CD8-positive, alpha-beta memory T cell (primary cell): ENCODE results near the gene EFTUD2. TPM values are rescaled to one million over a fixed set of nuclear protein-coding genes. Genes with fewer than 3 reads are reported as not detected.
A peak's percentile ranks its signal among the peaks of the same experiment; 100 is the strongest.
"Not testable (repeated sequence)": the region's sequence is repeated elsewhere in the genome, so short reads cannot be mapped to it uniquely, and the experiment has no call there.

Source experiments
- CTCF ChIA-PET: fragments of 350-600 bp; sonication (Branson Sonifier 250); formaldehyde crosslinking; loops from one replicate; lab custom pipeline; 2021; ENCODE audit warnings: antibody characterized with exemption; lab: Charles Lee
- POLR2A ChIA-PET: fragments of 350-600 bp; sonication (Branson Sonifier 250); formaldehyde crosslinking; loops from one replicate; lab custom pipeline; 2021; ENCODE audit warnings: antibody characterized with exemption; lab: Charles Lee
- DNase-seq, 5 donors: peaks; one replicate each; pipeline versions ENCODE4 v3.0.0 to v3.0.0-alpha.2; 2020 to 2022; ENCODE audit warnings: mixed read lengths in 1 of 5
- H3K27ac ChIP-seq: one replicate; pipeline ENCODE4 v1.7.0; 2013; ENCODE audit warnings: low read depth, mild to moderate bottlenecking, low read length, moderate library complexity
- H3K27me3 ChIP-seq: 2 replicates; pipeline ENCODE4 v1.7.0; 2013; ENCODE audit warnings: low read length, mild to moderate bottlenecking; ENCODE audit not compliant: insufficient read depth, poor library complexity, severe bottlenecking
- H3K36me3 ChIP-seq: 2 replicates; pipeline ENCODE4 v1.7.0; 2013; ENCODE audit warnings: mild to moderate bottlenecking, low read length, moderate library complexity; ENCODE audit not compliant: insufficient read depth
- H3K4me1 ChIP-seq: 2 replicates; pipeline ENCODE4 v1.7.0; 2013; ENCODE audit warnings: mild to moderate bottlenecking, low read length, moderate library complexity; ENCODE audit not compliant: insufficient read depth
- H3K4me3 ChIP-seq: 2 replicates; pipeline ENCODE4 v1.7.0; 2013; ENCODE audit warnings: mild to moderate bottlenecking, low read length
- H3K9me3 ChIP-seq: 2 replicates; pipeline ENCODE4 v1.7.0; 2013; ENCODE audit warnings: mild to moderate bottlenecking, low read length
- H3K27ac Mint-ChIP-seq, 8 donors: one replicate each; pipeline ENCODE4 v1.8.0; 2020 to 2021; ENCODE audit warnings: mixed read lengths in 8 of 8, mild to moderate bottlenecking in 6 of 8, inconsistent platforms in 3 of 8, moderate library complexity in 3 of 8
- H3K27me3 Mint-ChIP-seq, 2 donors: one replicate each; pipeline ENCODE4 v1.8.0; 2020 to 2021; ENCODE audit warnings: mixed read lengths in 2 of 2, mild to moderate bottlenecking in 1 of 2, moderate library complexity in 1 of 2
- H3K36me3 Mint-ChIP-seq, 3 donors: one replicate each; pipeline ENCODE4 v1.8.0; 2020 to 2021; ENCODE audit warnings: mixed read lengths in 3 of 3, inconsistent platforms in 1 of 3, mild to moderate bottlenecking in 1 of 3
- H3K4me1 Mint-ChIP-seq, 3 donors: one replicate each; pipeline ENCODE4 v1.8.0; 2020 to 2021; ENCODE audit warnings: mixed read lengths in 3 of 3, inconsistent platforms in 1 of 3, mild to moderate bottlenecking in 1 of 3
- H3K4me3 Mint-ChIP-seq, 7 donors: one replicate each; pipeline ENCODE4 v1.8.0; 2020 to 2021; ENCODE audit warnings: mixed read lengths in 7 of 7, mild to moderate bottlenecking in 6 of 7, moderate library complexity in 4 of 7, inconsistent platforms in 2 of 7
- H3K9me3 Mint-ChIP-seq, 5 donors: one replicate each; pipeline ENCODE4 v1.8.0; 2020 to 2022; ENCODE audit warnings: mixed read lengths in 5 of 5, mild to moderate bottlenecking in 3 of 5, moderate library complexity in 2 of 5, inconsistent platforms in 1 of 5
- polyA plus RNA-seq: library from polyadenylated mRNA; unstranded; fragments of 300-500 nt; fragmentation: Illumina TruSeq; gene quantifications from one replicate; pipeline ENCODE4 v1.2.3, GENCODE V29; 2021
- total RNA-seq, 2 experiments: library from RNA; stranded (reverse); gene quantifications; one replicate each; pipeline ENCODE4 v1.2.3, GENCODE V29; 2021

Gene EFTUD2
- total and polyA plus RNA-seq, 3 experiments from 2014 or later: 77.6 to 241 (median 229) TPM

GRCh38 chr17:44830359-44831288, 68.6 kb downstream of the EFTUD2 start:
- H3K4me1 ChIP-seq: peaks cover 12% of the 10 kb centered on the region
- H3K9me3 ChIP-seq: no peaks in the 10 kb centered on the region
- peak in 2 of 5 donors; percentile 6 to 19 for DNase-seq
- Mint-ChIP-seq H3K4me3 (peak overlapping the region; percentile 63 to 81 (median 74)), H3K9me3 (no peaks in the 10 kb centered on the region), H3K27me3 (peaks cover 61% of the 10 kb centered on the region in 2 donors), H3K27ac (no peak overlapping the region), H3K4me1 (peaks cover 10 to 16% (median 11%) of the 10 kb centered on the region in 3 donors), H3K36me3 (peaks cover 0 to 2% (median 0%) of the 10 kb centered on the region in 3 donors)
- H3K27ac ChIP-seq: no peak overlapping the region
- H3K4me3 ChIP-seq: no peak overlapping the region
- POLR2A ChIA-PET: no interaction called here
- peaks cover 35% of the 10 kb centered on the region for H3K27me3 ChIP-seq
- H3K36me3 ChIP-seq: no peaks in the 10 kb centered on the region
- CTCF ChIA-PET: no interaction called here

GRCh38 chr17:44829523-44830358, 69.5 kb downstream of the EFTUD2 start, which contains the start of gene GJC1:
TSS of gene GJC1 (minus strand) at chr17:44830287. CDS start at chr17:44805817, 24,470 bp downstream.
- no peaks in the 10 kb centered on the region for H3K36me3 ChIP-seq
- ChIA-PET POLR2A (no interaction called here), CTCF (no interaction called here)
- Mint-ChIP-seq H3K36me3 (peaks cover 0 to 2% (median 0%) of the 10 kb centered on the region in 3 donors), H3K9me3 (no peaks in the 10 kb centered on the region), H3K4me3 (peak within 1 kb of the TSS; percentile 76 to 86 (median 81)), H3K27me3 (peaks cover 61 to 66% of the 10 kb centered on the region in 2 donors), H3K27ac (peak within 1 kb of the TSS in 2 of 8 donors; percentile 32 to 60), H3K4me1 (peaks cover 10 to 16% (median 11%) of the 10 kb centered on the region in 3 donors)
- no peaks in the 10 kb centered on the region for H3K9me3 ChIP-seq
- peak in 1 of 5 donors; percentile 17 for DNase-seq
- H3K27me3 ChIP-seq: peaks cover 35% of the 10 kb centered on the region
- peaks cover 12% of the 10 kb centered on the region for H3K4me1 ChIP-seq
- no peak within 1 kb of the TSS for H3K27ac ChIP-seq
- peak within 1 kb of the TSS; percentile 4 for H3K4me3 ChIP-seq

GRCh38 chr17:44828919-44829522, 70.2 kb downstream of the EFTUD2 start:
- POLR2A ChIA-PET: no interaction called here
- Histone ChIP-seq H3K27me3 (peaks cover 35% of the 10 kb centered on the region), H3K4me3 (peak overlapping the region; percentile 4), H3K27ac (no peak overlapping the region), H3K36me3 (no peaks in the 10 kb centered on the region), H3K4me1 (peaks cover 12% of the 10 kb centered on the region), H3K9me3 (no peaks in the 10 kb centered on the region)
- Mint-ChIP-seq H3K36me3 (peaks cover 0 to 2% (median 0%) of the 10 kb centered on the region in 3 donors), H3K9me3 (no peaks in the 10 kb centered on the region), H3K4me1 (peaks cover 10 to 16% (median 11%) of the 10 kb centered on the region in 3 donors), H3K27ac (peak overlapping the region in 3 of 8 donors; percentile 11 to 60 (median 32)), H3K27me3 (peaks cover 59 to 64% of the 10 kb centered on the region in 2 donors), H3K4me3 (peak overlapping the region; percentile 58 to 86 (median 80))
- CTCF ChIA-PET: no interaction called here
- DNase-seq: peak in 2 of 5 donors; percentile 9 to 28

- H3K36me3 ChIP-seq: no peaks in the 10 kb centered on the region
- no peak overlapping the region for H3K27ac ChIP-seq
- Mint-ChIP-seq H3K9me3 (no peaks in the 10 kb centered on the region), H3K4me1 (peaks cover 10 to 16% (median 11%) of the 10 kb centered on the region in 3 donors), H3K27ac (no peak overlapping the region), H3K27me3 (peaks cover 52 to 59% of the 10 kb centered on the region in 2 donors), H3K36me3 (peaks cover 0 to 2% (median 0%) of the 10 kb centered on the region in 3 donors), H3K4me3 (no peak overlapping the region)
- H3K9me3 ChIP-seq: no peaks in the 10 kb centered on the region
- CTCF ChIA-PET: no interaction called here
- POLR2A ChIA-PET: no interaction called here
- H3K4me3 ChIP-seq: no peak overlapping the region
- no peak for DNase-seq
- H3K4me1 ChIP-seq: peaks cover 12% of the 10 kb centered on the region
- H3K27me3 ChIP-seq: peaks cover 34% of the 10 kb centered on the region
These were observed 71.4 kb downstream of the EFTUD2 start for GRCh38 chr17:44827863-44828262.

- CTCF ChIA-PET: interaction anchor here (0.7 kb wide), 1 partner anchor 1114 kb away, joined by 4 read pairs; no protein-coding TSS in a partner anchor
- Mint-ChIP-seq H3K9me3 (no peaks in the 10 kb centered on the region), H3K4me3 (no peak overlapping the region), H3K27me3 (peaks cover 43 to 49% of the 10 kb centered on the region in 2 donors), H3K4me1 (peaks cover 10 to 16% (median 11%) of the 10 kb centered on the region in 3 donors), H3K36me3 (peaks cover 0 to 2% (median 0%) of the 10 kb centered on the region in 3 donors), H3K27ac (no peak overlapping the region)
- Histone ChIP-seq H3K27ac (no peak overlapping the region), H3K4me1 (peaks cover 12% of the 10 kb centered on the region), H3K4me3 (no peak overlapping the region), H3K9me3 (no peaks in the 10 kb centered on the region), H3K36me3 (no peaks in the 10 kb centered on the region), H3K27me3 (peaks cover 29% of the 10 kb centered on the region)
- POLR2A ChIA-PET: no interaction called here
- no peak for DNase-seq
These were observed 73.0 kb downstream of the EFTUD2 start for GRCh38 chr17:44826123-44826790.

GRCh38 chr17:44825236-44825635, 74.0 kb downstream of the EFTUD2 start:
- CTCF ChIA-PET: interaction anchor here (0.7 kb wide), 1 partner anchor 32 kb away, joined by 3 read pairs; no protein-coding TSS in a partner anchor
- POLR2A ChIA-PET, H3K4me3 Mint-ChIP-seq, H3K36me3 Mint-ChIP-seq, H3K4me3 ChIP-seq, H3K27ac Mint-ChIP-seq, H3K36me3 ChIP-seq, DNase-seq, H3K9me3 Mint-ChIP-seq, H3K9me3 ChIP-seq, H3K27ac ChIP-seq: not testable (repeated sequence)
- H3K27me3 Mint-ChIP-seq: peaks cover 45 to 48% of the 10 kb centered on the region in 2 donors
- peaks cover 9 to 12% (median 11%) of the 10 kb centered on the region in 3 donors for H3K4me1 Mint-ChIP-seq
- Histone ChIP-seq H3K27me3 (peaks cover 21% of the 10 kb centered on the region), H3K4me1 (peaks cover 12% of the 10 kb centered on the region)

- POLR2A ChIA-PET: no interaction called here
- Histone ChIP-seq H3K27ac (no peak overlapping the region), H3K4me1 (no peaks in the 10 kb centered on the region), H3K9me3 (no peaks in the 10 kb centered on the region), H3K4me3 (no peak overlapping the region), H3K27me3 (no peaks in the 10 kb centered on the region), H3K36me3 (no peaks in the 10 kb centered on the region)
- Mint-ChIP-seq H3K4me1 (no peaks in the 10 kb centered on the region), H3K27me3 (peaks cover 24 to 26% of the 10 kb centered on the region in 2 donors), H3K9me3 (no peaks in the 10 kb centered on the region), H3K36me3 (no peaks in the 10 kb centered on the region), H3K4me3 (no peak overlapping the region), H3K27ac (no peak overlapping the region)
- DNase-seq: no peak
- CTCF ChIA-PET: no interaction called here
These were observed 78.5 kb downstream of the EFTUD2 start for GRCh38 chr17:44820631-44821212.
